Vagina (tissue), 2 donors: Measurements from ENCODE around the gene GALNT9. TPM values are rescaled to one million over a fixed set of nuclear protein-coding genes. Genes with fewer than 3 reads are reported as not detected.

Experiments used
- DNase-seq, 2 donors: peaks; one replicate each; pipeline ENCODE4 v3.0.0-alpha.2; 2017; ENCODE audit errors: extremely low spot score in 2 of 2
- H3K27ac ChIP-seq: fragments of 200-600 bp; sonication (generic); one replicate; pipeline ENCODE4 v1.5.1; 2019
- H3K27me3 ChIP-seq: fragments of 200-600 bp; sonication (generic); one replicate; pipeline ENCODE4 v1.5.1; 2019
- H3K36me3 ChIP-seq, 2 donors: fragments of 200-600 bp; sonication (generic); one replicate each; pipeline ENCODE4 v1.5.1; 2017 to 2019
- H3K4me1 ChIP-seq: fragments of 200-600 bp; sonication (generic); one replicate; pipeline ENCODE4 v1.5.1; 2019
- H3K4me3 ChIP-seq, 2 donors: fragments of 200-600 bp; sonication (generic); 1 replicate in 1 of 2; 2 replicates in 1 of 2; pipeline ENCODE4 v1.5.1; 2016 to 2019
- H3K9me3 ChIP-seq: fragments of 200-600 bp; sonication (generic); one replicate; pipeline ENCODE4 v1.5.1; 2019
- POLR2A ChIP-seq, 2 donors: fragments of 450-650 bp; IDR thresholded peaks; one replicate each; pipeline ENCODE4 v1.6.1; 2017; ENCODE audit warnings: antibody characterized with exemption in 2 of 2, mild to moderate bottlenecking in 2 of 2, moderate library complexity in 2 of 2
- POLR2AphosphoS5 ChIP-seq, 2 donors: sonication (generic); formaldehyde crosslinking; IDR thresholded peaks; one replicate each; pipeline ENCODE4 v1.9.0; 2017; ENCODE audit warnings: antibody characterized with exemption in 2 of 2, mild to moderate bottlenecking in 2 of 2, low read depth in 1 of 2; ENCODE audit not compliant: insufficient read depth in 1 of 2
- intact Hi-C: fragments of 100-400 bp; cut with DNase I; formaldehyde crosslinking; loops from one replicate; pipeline ENCODE4 v1.15.1; 2023
- total RNA-seq: library from RNA; depleted of rRNA; stranded (reverse); fragments of >200 nt; gene quantifications from one replicate; pipeline ENCODE4 v1.2.3, GENCODE V29; 2016
- TF ChIP-seq, protein P1 (sequence below), 3 experiments: fragments of 450-650 bp in 2 of 3; fragments of 200-600 bp in 1 of 3; sonication (generic) in 1 of 3; IDR thresholded peaks; one replicate each; pipeline ENCODE4 v1.5.1; 2017 to 2019; ENCODE audit warnings: antibody characterized with exemption in 3 of 3, mild to moderate bottlenecking in 2 of 3, moderate library complexity in 2 of 3

The GALNT9 gene
- total RNA-seq, 1 donor from 2014 or later = 1.5 TPM

DNA sequence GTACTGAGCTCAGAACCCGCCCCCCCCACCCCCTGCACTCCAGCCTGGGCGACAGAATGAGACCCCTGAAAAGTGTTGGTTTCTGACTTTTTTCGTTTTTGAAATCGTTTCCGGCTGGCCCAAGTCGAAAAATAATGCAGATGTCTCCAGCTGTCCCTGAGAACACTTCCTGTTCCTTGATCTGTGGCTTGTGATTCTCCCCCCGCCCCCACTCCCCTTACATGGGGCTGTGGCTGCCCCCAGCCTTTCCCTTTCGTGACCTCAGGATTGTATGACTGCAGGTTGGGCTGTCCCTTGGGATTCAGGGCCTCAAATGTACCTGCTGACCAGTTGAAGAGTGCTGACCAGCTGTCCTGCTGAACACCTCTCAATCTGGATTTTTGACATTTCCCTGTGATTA lies 151.1 kb downstream of the GALNT9 start:
- intact Hi-C loops = no loop called here
- TF ChIP-seq, protein P1, sequence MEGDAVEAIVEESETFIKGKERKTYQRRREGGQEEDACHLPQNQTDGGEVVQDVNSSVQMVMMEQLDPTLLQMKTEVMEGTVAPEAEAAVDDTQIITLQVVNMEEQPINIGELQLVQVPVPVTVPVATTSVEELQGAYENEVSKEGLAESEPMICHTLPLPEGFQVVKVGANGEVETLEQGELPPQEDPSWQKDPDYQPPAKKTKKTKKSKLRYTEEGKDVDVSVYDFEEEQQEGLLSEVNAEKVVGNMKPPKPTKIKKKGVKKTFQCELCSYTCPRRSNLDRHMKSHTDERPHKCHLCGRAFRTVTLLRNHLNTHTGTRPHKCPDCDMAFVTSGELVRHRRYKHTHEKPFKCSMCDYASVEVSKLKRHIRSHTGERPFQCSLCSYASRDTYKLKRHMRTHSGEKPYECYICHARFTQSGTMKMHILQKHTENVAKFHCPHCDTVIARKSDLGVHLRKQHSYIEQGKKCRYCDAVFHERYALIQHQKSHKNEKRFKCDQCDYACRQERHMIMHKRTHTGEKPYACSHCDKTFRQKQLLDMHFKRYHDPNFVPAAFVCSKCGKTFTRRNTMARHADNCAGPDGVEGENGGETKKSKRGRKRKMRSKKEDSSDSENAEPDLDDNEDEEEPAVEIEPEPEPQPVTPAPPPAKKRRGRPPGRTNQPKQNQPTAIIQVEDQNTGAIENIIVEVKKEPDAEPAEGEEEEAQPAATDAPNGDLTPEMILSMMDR (IDR thresholded peaks at IDR 0.05) = no peak
- TF ChIP-seq POLR2AphosphoS5 (IDR thresholded peaks at IDR 0.05; ENCODE audit: insufficient read depth in 1 of 2, low read depth in 1 of 2) (no peak), POLR2A (IDR thresholded peaks at IDR 0.05) (no peak)
- H3K4me1 ChIP-seq = no peaks in the 10 kb centered on the region
- H3K9me3 ChIP-seq = no peaks in the 10 kb centered on the region
- no peak for DNase-seq
- H3K27me3 ChIP-seq = no peaks in the 10 kb centered on the region
- H3K27ac ChIP-seq = no peak overlapping the region
- H3K4me3 ChIP-seq = no peak overlapping the region
- H3K36me3 ChIP-seq = no peaks in the 10 kb centered on the region

DNA sequence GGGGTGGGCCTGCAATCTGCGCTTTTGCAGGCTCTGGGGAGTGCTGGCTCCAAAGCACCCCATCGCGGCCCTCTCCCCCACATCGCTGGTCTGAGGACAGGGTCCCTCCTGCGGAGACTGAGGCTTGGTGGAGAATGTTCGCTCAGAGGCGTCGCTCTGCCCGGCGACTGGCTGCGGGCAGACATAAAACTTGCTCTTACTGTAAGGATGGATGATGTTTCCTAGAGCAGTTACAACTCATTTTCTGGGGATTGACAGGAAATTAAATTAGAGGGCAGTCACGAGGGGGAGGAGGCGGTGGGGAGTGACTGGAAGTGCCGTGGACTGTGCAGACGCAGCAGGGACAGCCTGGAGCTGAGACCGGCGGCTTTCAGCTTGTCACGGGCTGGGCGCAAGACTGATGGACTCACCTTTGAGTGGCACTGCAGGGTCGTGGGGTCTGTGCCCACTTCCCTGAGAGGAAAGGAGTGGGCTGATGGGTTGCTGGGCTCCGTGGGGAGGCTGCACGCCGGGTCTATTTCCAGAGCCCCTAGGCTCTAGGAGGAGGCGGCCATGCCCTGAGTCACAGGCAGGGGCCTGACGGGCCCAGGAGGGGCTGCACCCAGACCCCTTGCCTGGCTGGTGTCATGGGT lies 152.4 kb downstream of the GALNT9 start:
- no peaks in the 10 kb centered on the region for H3K27me3 ChIP-seq

DNA sequence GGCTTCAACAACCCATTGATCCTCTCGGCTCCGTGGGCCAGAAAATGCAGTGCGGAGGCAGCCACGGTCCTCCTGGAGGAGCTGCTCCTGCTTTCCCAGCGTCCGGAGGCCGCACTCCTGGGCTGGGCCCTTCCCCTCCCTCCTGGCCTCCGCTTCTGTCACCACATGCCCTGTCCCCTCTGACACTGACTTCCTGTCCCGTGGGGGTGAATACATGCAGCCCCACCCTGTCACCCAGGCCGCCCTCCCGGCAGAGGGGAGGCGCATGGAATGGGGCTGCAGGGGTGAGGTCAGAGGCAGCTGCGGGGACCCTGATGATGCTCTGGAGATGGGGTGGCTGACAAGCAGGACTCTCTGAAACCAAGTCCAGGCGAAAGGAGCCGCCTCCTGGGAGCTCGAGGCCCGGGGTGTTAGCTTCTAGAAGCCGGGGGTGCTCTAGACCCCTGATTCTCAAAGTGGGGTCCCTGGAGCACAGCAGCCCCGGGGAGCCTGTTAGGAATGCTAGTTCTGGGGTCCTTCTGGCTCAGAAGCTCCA lies 152.9 kb downstream of the GALNT9 start:
- H3K36me3 ChIP-seq = no peaks in the 10 kb centered on the region
- TF ChIP-seq POLR2AphosphoS5 (IDR thresholded peaks at IDR 0.05; ENCODE audit: insufficient read depth in 1 of 2, low read depth in 1 of 2) = no peak
- TF ChIP-seq, protein P1 (IDR thresholded peaks at IDR 0.05) = no peak
- TF ChIP-seq POLR2A (IDR thresholded peaks at IDR 0.05) = no peak
- DNase-seq = no peak
- H3K27me3 ChIP-seq = no peaks in the 10 kb centered on the region
- no peak overlapping the region for H3K27ac ChIP-seq
- no peak overlapping the region for H3K4me3 ChIP-seq
- H3K9me3 ChIP-seq = no peaks in the 10 kb centered on the region
- intact Hi-C loops = no loop called here
- no peaks in the 10 kb centered on the region for H3K4me1 ChIP-seq

More for the DNA sequence above, 152.4 kb downstream of the GALNT9 start:
- intact Hi-C loops = no loop called here
- no peaks in the 10 kb centered on the region for H3K9me3 ChIP-seq
- TF ChIP-seq POLR2AphosphoS5 (IDR thresholded peaks at IDR 0.05; ENCODE audit: insufficient read depth in 1 of 2, low read depth in 1 of 2) (no peak), POLR2A (IDR thresholded peaks at IDR 0.05) (no peak)
- TF ChIP-seq, protein P1 (IDR thresholded peaks at IDR 0.05) = no peak
- no peaks in the 10 kb centered on the region for H3K36me3 ChIP-seq
- no peaks in the 10 kb centered on the region for H3K4me1 ChIP-seq
- DNase-seq = no peak
- H3K27ac ChIP-seq = no peak overlapping the region
- no peak overlapping the region for H3K4me3 ChIP-seq

DNA sequence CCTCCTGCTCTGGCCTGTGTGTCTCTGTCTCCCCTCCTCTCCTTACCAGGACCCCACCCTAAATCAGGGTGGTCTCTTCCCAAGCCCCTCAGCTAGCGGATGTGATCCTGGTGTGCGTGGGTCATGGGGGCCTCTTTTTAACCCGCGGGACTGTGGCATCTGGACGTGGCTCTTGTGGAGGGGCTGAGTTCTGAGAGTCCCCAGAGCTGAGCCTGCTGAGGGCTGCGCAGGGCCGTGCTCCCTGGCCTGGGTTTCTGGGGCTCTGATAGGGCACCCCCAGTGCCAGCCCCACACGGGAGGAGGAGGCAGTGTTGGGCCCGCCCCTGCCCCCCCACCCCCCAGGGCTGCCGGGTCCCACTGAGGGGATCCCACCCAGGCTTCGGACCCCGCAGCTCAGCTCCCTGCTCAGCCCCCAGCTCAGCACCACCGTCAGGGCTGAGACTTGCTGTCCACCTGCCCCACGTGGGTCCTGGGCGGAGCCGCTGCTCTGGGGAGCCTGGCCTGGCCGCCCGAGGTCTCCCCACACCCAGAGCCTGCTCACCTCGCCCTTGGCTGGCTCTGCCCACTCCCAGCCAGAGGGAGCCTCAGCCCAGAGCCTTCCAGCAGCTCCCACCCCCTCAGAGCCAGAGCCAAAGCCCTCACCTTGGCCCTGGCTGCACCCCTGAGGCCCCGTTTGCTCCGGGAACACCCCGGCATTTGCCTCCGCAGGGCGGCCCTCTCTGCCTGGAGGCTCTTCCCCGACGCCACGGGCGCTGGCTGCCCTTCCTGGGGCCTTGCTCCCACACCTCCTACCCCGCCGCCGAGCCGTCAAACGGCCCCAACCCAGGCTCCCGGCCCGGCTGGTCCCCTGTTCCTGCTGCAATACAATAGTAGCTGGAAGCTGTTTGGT lies 153.6 kb downstream of the GALNT9 start:
- H3K9me3 ChIP-seq = no peaks in the 10 kb centered on the region
- H3K27ac ChIP-seq = no peak overlapping the region
- H3K36me3 ChIP-seq = no peaks in the 10 kb centered on the region
- no peak for TF ChIP-seq POLR2A (IDR thresholded peaks at IDR 0.05)
- TF ChIP-seq, protein P1 (IDR thresholded peaks at IDR 0.05) = no peak
- no peak for TF ChIP-seq POLR2AphosphoS5 (IDR thresholded peaks at IDR 0.05; ENCODE audit: insufficient read depth in 1 of 2, low read depth in 1 of 2)
- intact Hi-C loops = no loop called here
- H3K27me3 ChIP-seq = no peaks in the 10 kb centered on the region
- no peaks in the 10 kb centered on the region for H3K4me1 ChIP-seq
- no peak overlapping the region for H3K4me3 ChIP-seq
- no peak for DNase-seq
